HG03135 (cell line): ENCODE data around the gene DIAPH3.
A peak's percentile ranks its signal among the peaks of the same experiment; 100 is the strongest.
"Not testable (repeated sequence)": the region's sequence is repeated elsewhere in the genome, so short reads cannot be mapped to it uniquely, and the experiment has no call there.

Experiments used
- ATAC-seq: cut with Tn5 transposase; IDR thresholded peaks from one replicate; pipeline ENCODE4 v1.9.1; 2021; ENCODE audit warnings: mild to moderate bottlenecking, moderate library complexity; ENCODE audit not compliant: unreplicated experiment

DIAPH3 gene, protein sequence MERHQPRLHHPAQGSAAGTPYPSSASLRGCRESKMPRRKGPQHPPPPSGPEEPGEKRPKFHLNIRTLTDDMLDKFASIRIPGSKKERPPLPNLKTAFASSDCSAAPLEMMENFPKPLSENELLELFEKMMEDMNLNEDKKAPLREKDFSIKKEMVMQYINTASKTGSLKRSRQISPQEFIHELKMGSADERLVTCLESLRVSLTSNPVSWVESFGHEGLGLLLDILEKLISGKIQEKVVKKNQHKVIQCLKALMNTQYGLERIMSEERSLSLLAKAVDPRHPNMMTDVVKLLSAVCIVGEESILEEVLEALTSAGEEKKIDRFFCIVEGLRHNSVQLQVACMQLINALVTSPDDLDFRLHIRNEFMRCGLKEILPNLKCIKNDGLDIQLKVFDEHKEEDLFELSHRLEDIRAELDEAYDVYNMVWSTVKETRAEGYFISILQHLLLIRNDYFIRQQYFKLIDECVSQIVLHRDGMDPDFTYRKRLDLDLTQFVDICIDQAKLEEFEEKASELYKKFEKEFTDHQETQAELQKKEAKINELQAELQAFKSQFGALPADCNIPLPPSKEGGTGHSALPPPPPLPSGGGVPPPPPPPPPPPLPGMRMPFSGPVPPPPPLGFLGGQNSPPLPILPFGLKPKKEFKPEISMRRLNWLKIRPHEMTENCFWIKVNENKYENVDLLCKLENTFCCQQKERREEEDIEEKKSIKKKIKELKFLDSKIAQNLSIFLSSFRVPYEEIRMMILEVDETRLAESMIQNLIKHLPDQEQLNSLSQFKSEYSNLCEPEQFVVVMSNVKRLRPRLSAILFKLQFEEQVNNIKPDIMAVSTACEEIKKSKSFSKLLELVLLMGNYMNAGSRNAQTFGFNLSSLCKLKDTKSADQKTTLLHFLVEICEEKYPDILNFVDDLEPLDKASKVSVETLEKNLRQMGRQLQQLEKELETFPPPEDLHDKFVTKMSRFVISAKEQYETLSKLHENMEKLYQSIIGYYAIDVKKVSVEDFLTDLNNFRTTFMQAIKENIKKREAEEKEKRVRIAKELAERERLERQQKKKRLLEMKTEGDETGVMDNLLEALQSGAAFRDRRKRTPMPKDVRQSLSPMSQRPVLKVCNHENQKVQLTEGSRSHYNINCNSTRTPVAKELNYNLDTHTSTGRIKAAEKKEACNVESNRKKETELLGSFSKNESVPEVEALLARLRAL

DNA sequence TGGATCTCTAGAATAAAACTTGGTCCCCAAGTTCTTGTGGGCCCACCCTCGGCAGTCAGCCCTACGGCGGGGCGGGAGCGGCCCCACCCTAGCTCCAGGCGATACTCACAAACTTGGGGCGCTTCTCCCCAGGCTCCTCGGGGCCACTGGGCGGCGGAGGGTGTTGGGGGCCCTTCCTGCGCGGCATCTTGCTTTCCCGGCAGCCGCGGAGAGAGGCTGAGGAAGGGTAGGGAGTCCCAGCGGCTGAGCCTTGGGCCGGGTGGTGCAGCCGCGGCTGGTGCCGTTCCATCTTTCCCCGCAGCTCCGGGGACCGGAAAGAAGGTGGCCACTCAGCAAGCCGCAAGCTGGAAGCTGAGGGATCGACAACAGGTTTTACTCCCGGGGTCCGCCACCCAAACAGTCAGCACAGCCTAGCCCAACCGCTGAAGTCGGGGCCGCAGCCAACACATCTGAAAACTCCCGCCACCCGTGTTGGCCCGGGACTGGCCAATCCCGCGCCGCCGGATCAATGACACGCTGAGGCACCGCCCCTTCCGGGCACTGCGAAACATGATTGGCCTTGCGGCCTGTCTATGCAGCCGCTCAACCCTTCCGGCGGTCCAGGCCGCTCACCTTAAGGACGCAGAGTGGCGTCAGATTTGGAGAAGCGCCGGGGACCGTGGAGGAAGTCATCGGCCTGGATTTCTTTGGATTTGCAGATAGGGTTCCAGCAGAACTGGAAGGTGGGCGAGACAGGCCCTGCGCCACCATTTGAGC is at the start of gene DIAPH3:
Gene DIAPH3 (minus strand): TSS at position 451 of the 756 bp plus-strand sequence. CDS start 162 bp downstream, at position 289.
- ATAC-seq = peak; percentile 100

DNA sequence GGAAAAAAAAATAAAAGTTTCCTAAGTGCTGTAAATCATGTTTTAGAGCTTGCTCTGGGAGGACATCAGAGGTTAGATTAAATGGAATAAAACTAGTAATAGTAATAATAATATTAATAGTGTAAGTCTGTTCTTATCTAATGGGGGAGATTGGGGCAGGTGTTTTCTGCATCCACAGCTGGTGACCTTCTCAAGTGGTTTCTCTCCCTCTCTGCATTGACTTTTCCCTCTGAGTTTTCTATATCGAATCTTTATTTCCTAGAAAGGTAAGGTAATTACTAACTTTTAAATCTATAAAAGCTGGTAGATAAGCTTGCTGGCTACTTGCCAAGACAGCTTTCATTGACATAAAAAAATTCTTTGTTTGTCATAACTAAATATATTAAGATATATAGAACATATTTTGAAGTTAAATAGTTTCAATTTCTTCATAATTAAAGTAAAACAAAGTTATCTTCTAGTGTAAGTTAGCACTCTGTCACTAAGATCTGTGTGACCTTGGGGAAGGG is 49.6 kb upstream of the DIAPH3 start:
- no peak for ATAC-seq

DNA sequence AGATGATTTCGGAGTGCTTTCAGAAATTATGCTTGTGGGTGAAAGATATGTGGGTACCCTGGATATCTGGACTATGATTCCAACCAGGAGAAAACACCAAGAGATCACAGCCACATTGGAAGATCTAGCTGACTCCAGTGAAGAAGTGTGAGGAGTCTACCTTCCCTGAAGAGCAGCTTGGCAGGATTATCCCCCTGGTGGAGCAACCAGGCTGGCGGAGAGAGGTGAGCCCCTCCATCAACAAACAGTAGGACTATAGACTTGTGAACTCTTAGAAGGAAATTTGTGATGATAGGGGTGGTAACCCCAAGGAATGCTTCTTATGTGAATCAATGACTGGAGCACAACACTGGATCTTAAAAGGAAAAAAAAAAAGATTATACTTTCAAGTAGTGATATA is 47.8 kb upstream of the DIAPH3 start:
- no peak for ATAC-seq

- no peak for ATAC-seq
Observed at GRCh38 chr13:60210510-60211330, 47.0 kb upstream of the DIAPH3 start.

GRCh38 chr13:60205499-60205898 is 41.8 kb upstream of the DIAPH3 start:
- not testable (repeated sequence) for ATAC-seq

- no peak for ATAC-seq
Observed at GRCh38 chr13:60201286-60201685, 37.6 kb upstream of the DIAPH3 start.

- not testable (repeated sequence) for ATAC-seq
Observed at GRCh38 chr13:60195893-60196292, 32.2 kb upstream of the DIAPH3 start.

- no peak for ATAC-seq
Observed at GRCh38 chr13:60182907-60183306, 19.2 kb upstream of the DIAPH3 start.

- no peak for ATAC-seq
Observed at GRCh38 chr13:60178327-60178726, 14.6 kb upstream of the DIAPH3 start.

GRCh38 chr13:60175571-60175970 is 11.8 kb upstream of the DIAPH3 start:
- ATAC-seq = no peak

DNA sequence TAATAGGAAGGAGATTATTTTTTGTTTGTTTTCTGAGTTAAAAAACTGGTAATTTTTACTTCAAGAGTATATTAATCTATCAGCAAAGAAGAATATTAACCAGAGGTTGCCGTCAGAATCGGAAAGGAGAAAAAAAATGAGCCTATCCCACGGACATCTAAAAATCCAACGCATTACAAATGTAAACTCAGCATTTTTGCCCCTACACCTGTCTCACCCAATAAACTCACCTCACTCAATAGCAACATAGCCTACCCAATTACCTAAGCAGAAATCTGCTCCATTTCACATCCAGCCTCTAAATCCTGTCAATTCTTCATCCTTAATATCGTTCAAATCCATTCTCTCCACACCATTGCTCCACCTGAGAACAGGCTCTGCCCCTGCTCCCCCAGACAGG is 10.4 kb upstream of the DIAPH3 start:
- ATAC-seq = no peak

GRCh38 chr13:60172111-60172510 is 8.4 kb upstream of the DIAPH3 start:
- ATAC-seq = no peak

GRCh38 chr13:60170414-60170813 is 6.7 kb upstream of the DIAPH3 start:
- no peak for ATAC-seq

GRCh38 chr13:60169239-60170031 is 5.7 kb upstream of the DIAPH3 start:
- ATAC-seq = no peak

DNA sequence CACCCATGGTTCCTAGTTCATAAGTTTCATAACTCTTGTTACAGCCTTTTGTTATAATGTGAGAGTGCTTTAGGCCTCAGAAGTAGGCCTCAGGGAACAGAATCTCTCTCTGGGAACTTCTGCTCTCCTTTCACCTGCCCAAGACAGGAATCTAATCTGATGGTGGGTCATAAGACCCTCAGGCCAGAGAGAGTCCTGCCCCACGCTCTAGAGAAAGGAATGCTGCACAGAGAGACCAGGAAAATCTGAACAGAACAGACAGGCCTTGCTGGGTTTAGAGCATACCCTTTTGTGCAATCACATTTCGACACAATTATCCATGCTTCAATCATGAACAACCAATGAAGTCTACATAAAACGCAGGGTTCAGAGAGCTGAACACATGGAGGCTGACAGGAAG is 3.4 kb upstream of the DIAPH3 start:
- ATAC-seq = no peak

GRCh38 chr13:60165391-60166099 is 1.8 kb upstream of the DIAPH3 start:
- no peak for ATAC-seq

DNA sequence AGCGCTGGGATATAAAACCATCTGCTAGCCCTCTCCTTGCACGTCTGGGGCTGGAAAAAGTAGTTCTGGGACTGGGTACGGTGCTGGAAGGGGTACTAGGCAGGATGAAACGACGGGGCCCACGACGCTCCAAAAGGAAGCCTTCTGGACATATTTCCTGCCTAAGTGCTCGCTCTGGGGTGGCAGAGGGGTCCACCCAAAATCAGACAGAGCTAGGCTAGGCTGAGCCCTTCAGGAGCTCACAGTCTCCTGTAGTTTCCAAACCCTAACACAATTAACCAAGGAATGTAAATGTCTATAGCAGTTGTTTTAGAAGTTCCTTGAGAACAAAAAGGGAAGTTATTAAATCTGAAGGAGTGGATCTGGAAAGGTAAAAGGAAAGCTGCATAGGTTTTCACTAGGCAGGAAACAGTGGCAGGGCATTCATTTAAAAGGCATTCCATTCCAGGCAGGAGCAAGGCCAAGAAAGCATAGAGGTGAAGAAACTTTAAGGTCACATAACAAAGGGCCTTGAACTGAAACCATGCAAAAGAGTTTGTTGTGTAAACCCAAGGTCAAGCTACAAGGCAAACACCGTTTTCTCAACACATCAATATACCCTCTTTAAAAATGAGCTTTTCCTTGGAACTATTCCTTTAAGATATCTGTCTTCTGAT is 634 bp upstream of the DIAPH3 start:
- ATAC-seq = peak; percentile 22
